Measurements from ENCODE around the gene MGP.

MGP gene

DNA sequence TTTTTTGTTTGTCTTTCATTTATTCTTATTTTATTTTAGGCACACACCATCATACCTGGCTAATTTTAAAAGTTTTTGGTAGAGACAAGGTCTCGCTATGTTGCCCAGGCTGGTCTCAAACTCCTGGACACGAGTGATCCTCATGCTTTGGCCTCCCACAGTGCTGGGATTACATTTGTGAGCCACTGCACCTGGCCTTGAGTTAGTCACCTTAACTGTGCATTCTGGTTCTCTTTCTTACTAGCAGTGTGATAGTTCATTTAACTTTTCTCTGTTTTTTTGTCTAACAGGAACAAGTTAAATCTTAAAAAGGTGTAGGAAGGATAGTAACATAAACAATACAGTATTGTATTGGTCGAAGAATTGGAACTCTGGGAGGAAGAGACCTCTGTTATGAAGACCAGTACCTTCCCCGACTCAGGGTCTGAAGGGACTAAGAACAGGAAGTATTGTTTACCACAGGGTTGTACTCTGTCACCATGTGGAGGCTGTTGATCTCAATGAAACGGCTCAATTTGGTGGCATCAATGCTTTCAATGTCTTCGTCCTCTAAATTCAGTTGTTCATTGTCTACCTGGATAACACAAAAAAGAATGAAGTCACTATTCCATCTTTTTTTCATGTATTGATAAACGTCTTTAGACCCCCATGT is 34.9 kb upstream of the MGP start:
- ATAC-seq = no peak
- TF ChIP-seq ISL1 (CRISPR knock-in tag; IDR thresholded peaks at IDR 0.05) = no peak

DNA sequence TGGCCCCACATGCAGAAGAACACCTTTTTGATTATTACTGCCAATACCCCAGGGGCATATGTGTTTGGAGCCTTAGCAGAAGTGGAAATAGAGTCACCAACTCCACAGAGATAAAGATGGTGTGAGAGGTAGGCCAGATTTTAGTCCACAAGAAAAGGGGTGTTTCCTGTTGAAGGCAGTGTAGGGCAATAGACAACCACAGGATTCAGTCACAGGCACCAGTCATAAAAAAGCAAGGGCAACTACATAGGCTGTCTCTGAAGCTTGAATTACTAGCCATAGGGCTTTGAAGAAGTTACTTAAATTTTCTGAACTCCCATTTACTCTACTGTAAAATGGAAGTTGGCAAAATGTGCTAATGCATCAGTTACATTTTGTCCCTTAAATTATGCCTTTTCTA is 33.8 kb upstream of the MGP start:
- no peak for ATAC-seq

DNA sequence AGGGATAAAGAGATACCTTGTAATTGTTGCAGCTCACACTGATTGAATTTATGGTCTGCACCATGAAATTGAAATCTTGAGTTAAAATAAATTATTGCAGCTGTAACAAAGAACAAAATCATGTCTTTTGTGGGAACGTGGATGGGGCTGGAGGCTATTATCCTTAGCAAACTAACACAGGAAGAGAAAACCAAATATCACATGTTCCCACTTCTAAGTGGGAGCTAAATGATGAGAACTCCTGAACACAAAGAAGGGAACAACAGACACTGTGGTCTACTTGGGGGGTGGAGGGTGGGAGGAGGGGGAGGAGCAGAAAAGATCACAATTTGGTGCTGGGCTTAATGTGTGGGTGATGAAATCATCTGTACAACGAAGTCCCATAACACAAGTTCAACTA is 30.1 kb upstream of the MGP start:
- TF ChIP-seq, protein P1, sequence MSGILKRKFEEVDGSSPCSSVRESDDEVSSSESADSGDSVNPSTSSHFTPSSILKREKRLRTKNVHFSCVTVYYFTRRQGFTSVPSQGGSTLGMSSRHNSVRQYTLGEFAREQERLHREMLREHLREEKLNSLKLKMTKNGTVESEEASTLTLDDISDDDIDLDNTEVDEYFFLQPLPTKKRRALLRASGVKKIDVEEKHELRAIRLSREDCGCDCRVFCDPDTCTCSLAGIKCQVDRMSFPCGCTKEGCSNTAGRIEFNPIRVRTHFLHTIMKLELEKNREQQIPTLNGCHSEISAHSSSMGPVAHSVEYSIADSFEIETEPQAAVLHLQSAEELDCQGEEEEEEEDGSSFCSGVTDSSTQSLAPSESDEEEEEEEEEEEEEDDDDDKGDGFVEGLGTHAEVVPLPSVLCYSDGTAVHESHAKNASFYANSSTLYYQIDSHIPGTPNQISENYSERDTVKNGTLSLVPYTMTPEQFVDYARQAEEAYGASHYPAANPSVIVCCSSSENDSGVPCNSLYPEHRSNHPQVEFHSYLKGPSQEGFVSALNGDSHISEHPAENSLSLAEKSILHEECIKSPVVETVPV (CRISPR knock-in tag; IDR thresholded peaks at IDR 0.05) = no peak
- TF ChIP-seq, protein P2, sequence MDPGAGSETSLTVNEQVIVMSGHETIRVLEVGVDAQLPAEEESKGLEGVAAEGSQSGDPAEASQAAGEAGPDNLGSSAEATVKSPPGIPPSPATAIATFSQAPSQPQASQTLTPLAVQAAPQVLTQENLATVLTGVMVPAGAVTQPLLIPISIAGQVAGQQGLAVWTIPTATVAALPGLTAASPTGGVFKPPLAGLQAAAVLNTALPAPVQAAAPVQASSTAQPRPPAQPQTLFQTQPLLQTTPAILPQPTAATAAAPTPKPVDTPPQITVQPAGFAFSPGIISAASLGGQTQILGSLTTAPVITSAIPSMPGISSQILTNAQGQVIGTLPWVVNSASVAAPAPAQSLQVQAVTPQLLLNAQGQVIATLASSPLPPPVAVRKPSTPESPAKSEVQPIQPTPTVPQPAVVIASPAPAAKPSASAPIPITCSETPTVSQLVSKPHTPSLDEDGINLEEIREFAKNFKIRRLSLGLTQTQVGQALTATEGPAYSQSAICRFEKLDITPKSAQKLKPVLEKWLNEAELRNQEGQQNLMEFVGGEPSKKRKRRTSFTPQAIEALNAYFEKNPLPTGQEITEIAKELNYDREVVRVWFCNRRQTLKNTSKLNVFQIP (CRISPR knock-in tag; IDR thresholded peaks at IDR 0.05; ENCODE audit: borderline replicate concordance, low read depth) = no peak
- TF ChIP-seq ZFP3 (CRISPR knock-in tag; IDR thresholded peaks at IDR 0.05) (no peak), ZC3H10 (CRISPR knock-in tag; IDR thresholded peaks at IDR 0.05) (no peak), GLIS3 (CRISPR knock-in tag; IDR thresholded peaks at IDR 0.05) (no peak), TOX (CRISPR knock-in tag; IDR thresholded peaks at IDR 0.05; ENCODE audit: borderline replicate concordance) (no peak), ESRRG (CRISPR knock-in tag; IDR thresholded peaks at IDR 0.05) (no peak), CSDC2 (CRISPR knock-in tag; IDR thresholded peaks at IDR 0.05) (no peak), ZFP30 (CRISPR knock-in tag; IDR thresholded peaks at IDR 0.05) (no peak), BACH2 (CRISPR knock-in tag; IDR thresholded peaks at IDR 0.05; ENCODE audit: borderline replicate concordance) (no peak), TCF4 (CRISPR knock-in tag; IDR thresholded peaks at IDR 0.05; ENCODE audit: borderline replicate concordance) (no peak)
- TF ChIP-seq, protein P3, sequence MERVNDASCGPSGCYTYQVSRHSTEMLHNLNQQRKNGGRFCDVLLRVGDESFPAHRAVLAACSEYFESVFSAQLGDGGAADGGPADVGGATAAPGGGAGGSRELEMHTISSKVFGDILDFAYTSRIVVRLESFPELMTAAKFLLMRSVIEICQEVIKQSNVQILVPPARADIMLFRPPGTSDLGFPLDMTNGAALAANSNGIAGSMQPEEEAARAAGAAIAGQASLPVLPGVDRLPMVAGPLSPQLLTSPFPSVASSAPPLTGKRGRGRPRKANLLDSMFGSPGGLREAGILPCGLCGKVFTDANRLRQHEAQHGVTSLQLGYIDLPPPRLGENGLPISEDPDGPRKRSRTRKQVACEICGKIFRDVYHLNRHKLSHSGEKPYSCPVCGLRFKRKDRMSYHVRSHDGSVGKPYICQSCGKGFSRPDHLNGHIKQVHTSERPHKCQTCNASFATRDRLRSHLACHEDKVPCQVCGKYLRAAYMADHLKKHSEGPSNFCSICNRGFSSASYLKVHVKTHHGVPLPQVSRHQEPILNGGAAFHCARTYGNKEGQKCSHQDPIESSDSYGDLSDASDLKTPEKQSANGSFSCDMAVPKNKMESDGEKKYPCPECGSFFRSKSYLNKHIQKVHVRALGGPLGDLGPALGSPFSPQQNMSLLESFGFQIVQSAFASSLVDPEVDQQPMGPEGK (CRISPR knock-in tag; IDR thresholded peaks at IDR 0.05; ENCODE audit: borderline replicate concordance) = no peak
- TF ChIP-seq, protein P4, sequence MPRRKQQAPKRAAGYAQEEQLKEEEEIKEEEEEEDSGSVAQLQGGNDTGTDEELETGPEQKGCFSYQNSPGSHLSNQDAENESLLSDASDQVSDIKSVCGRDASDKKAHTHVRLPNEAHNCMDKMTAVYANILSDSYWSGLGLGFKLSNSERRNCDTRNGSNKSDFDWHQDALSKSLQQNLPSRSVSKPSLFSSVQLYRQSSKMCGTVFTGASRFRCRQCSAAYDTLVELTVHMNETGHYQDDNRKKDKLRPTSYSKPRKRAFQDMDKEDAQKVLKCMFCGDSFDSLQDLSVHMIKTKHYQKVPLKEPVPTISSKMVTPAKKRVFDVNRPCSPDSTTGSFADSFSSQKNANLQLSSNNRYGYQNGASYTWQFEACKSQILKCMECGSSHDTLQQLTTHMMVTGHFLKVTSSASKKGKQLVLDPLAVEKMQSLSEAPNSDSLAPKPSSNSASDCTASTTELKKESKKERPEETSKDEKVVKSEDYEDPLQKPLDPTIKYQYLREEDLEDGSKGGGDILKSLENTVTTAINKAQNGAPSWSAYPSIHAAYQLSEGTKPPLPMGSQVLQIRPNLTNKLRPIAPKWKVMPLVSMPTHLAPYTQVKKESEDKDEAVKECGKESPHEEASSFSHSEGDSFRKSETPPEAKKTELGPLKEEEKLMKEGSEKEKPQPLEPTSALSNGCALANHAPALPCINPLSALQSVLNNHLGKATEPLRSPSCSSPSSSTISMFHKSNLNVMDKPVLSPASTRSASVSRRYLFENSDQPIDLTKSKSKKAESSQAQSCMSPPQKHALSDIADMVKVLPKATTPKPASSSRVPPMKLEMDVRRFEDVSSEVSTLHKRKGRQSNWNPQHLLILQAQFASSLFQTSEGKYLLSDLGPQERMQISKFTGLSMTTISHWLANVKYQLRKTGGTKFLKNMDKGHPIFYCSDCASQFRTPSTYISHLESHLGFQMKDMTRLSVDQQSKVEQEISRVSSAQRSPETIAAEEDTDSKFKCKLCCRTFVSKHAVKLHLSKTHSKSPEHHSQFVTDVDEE (CRISPR knock-in tag; IDR thresholded peaks at IDR 0.05) = no peak
- TF ChIP-seq, protein P5, sequence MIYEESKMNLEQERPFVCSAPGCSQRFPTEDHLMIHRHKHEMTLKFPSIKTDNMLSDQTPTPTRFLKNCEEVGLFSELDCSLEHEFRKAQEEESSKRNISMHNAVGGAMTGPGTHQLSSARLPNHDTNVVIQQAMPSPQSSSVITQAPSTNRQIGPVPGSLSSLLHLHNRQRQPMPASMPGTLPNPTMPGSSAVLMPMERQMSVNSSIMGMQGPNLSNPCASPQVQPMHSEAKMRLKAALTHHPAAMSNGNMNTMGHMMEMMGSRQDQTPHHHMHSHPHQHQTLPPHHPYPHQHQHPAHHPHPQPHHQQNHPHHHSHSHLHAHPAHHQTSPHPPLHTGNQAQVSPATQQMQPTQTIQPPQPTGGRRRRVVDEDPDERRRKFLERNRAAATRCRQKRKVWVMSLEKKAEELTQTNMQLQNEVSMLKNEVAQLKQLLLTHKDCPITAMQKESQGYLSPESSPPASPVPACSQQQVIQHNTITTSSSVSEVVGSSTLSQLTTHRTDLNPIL (CRISPR knock-in tag; IDR thresholded peaks at IDR 0.05; ENCODE audit: low read depth) = no peak

More for the DNA sequence above, 33.8 kb upstream of the MGP start:
- TF ChIP-seq ZNF70 (CRISPR knock-in tag; IDR thresholded peaks at IDR 0.05) = no peak
- no peak for TF ChIP-seq OSR1 (CRISPR knock-in tag; IDR thresholded peaks at IDR 0.05)
- no peak for TF ChIP-seq SNAI2 (CRISPR knock-in tag; IDR thresholded peaks at IDR 0.05)
- TF ChIP-seq TOX (CRISPR knock-in tag; IDR thresholded peaks at IDR 0.05; ENCODE audit: borderline replicate concordance) = no peak
- no peak for TF ChIP-seq ESRRG (CRISPR knock-in tag; IDR thresholded peaks at IDR 0.05)
- TF ChIP-seq, protein P3 (CRISPR knock-in tag; IDR thresholded peaks at IDR 0.05; ENCODE audit: borderline replicate concordance) = no peak
- TF ChIP-seq ISL1 (CRISPR knock-in tag; IDR thresholded peaks at IDR 0.05) = no peak
- TF ChIP-seq, protein P5 (CRISPR knock-in tag; IDR thresholded peaks at IDR 0.05; ENCODE audit: low read depth) = no peak

More for the DNA sequence above, 30.1 kb upstream of the MGP start:
- ATAC-seq = no peak

Data from SK-N-SH treated with all-trans-retinoic acid at 6 μM for 48 hours (cell line).